Suprapubic skin (tissue), 4 donors: ENCODE data around the gene PRCC. TPM values are rescaled to one million over a fixed set of nuclear protein-coding genes. Genes with fewer than 3 reads are reported as not detected.

ENCODE experiments used
- DNase-seq, 2 donors: peaks; one replicate each; pipeline ENCODE4 v3.0.0-alpha.2; 2019; ENCODE audit warnings: low spot score in 2 of 2
- H3K27ac ChIP-seq: fragments of 200-600 bp; sonication (generic); one replicate; pipeline ENCODE4 v1.5.1; 2019
- H3K27me3 ChIP-seq: fragments of 200-600 bp; sonication (generic); one replicate; pipeline ENCODE4 v1.5.1; 2019
- H3K36me3 ChIP-seq: fragments of 200-600 bp; sonication (generic); one replicate; pipeline ENCODE4 v1.5.1; 2019
- H3K4me1 ChIP-seq: fragments of 200-600 bp; sonication (generic); one replicate; pipeline ENCODE4 v1.5.1; 2019
- H3K4me3 ChIP-seq: fragments of 200-600 bp; sonication (generic); one replicate; pipeline ENCODE4 v1.5.1; 2019; ENCODE audit warnings: mild to moderate bottlenecking
- H3K9me3 ChIP-seq: fragments of 200-600 bp; sonication (generic); one replicate; pipeline ENCODE4 v1.5.1; 2019
- CTCF ChIP-seq, 2 donors: fragments of 200-600 bp in 1 of 2; fragments of 450-650 bp in 1 of 2; sonication (generic) in 1 of 2; IDR thresholded peaks; one replicate each; pipeline ENCODE4 v1.5.1; 2016 to 2019; ENCODE audit warnings: antibody characterized with exemption in 2 of 2, mild to moderate bottlenecking in 1 of 2, moderate library complexity in 1 of 2
- EP300 ChIP-seq: sonication (generic); formaldehyde crosslinking; IDR thresholded peaks from one replicate; pipeline ENCODE4 v1.6.1; 2017; ENCODE audit warnings: antibody characterized with exemption
- POLR2A ChIP-seq, 2 donors: fragments of 450-650 bp; IDR thresholded peaks; one replicate each; pipeline ENCODE4 v1.6.1; 2017; ENCODE audit warnings: antibody characterized with exemption in 2 of 2, mild to moderate bottlenecking in 2 of 2, moderate library complexity in 2 of 2
- POLR2AphosphoS5 ChIP-seq, 3 donors: sonication (generic); formaldehyde crosslinking; IDR thresholded peaks; one replicate each; pipeline ENCODE4 v1.6.1; 2017; ENCODE audit warnings: antibody characterized with exemption in 3 of 3
- WGBS: methylation state at CpG from one replicate; pipeline ENCODE4 v1.1.5; 2018; 5-methylcytosine and 5-hydroxymethylcytosine counted together
- total RNA-seq, 4 donors: library from RNA; depleted of rRNA; stranded (reverse); fragments of >200 nt; gene quantifications; one replicate each; pipeline ENCODE4 v1.1.0, GENCODE V29; 2016

Gene PRCC
- total RNA-seq, 4 donors from 2014 or later, result 39.1 to 50.1 (median 43.3) TPM

DNA sequence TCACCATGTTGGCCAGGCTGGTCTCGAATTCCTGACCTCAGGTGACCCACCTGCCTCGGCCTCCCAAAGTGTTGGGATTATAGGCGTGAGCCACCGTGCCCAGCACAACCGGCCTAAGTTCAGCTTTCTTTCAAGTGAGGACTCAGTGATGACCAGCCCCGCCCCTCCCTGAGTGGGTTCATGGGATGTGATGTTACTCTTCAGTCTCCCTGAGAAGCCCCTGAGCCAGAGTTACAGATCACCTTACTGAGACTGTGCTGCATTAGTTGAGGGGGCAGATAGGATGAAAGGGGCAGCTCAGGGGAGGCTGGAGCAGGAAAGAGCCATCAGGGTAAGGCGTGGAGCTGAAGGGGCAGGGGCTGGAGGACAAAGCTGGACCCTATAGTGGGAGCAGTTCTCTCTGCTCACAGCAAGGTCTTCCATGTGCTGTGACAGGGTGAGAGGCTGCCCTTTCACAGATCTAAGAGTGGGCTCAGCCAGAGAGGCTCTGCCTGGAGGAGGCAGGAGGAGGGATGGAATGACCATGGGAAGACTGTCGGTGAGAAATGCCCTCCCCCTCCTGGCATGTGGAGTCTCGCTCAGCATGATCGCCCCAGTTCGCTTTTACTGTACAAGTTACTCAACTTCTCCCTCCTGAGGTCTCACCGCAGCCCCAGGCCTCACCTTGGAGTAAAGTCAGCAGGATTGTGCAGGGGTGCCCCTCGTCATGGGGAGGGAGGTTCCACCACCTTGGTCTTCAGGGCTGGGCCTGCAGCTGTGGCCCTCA, 35.9 kb downstream of the PRCC start:
- no peak overlapping the region for H3K4me3 ChIP-seq
- 90% methylated on average over 9 of the region's 13 CpGs for WGBS
- no peak overlapping the region for H3K27ac ChIP-seq
- DNase-seq, result no peak
- no peak for TF ChIP-seq EP300
- peaks cover 26% of the 10 kb centered on the region for H3K4me1 ChIP-seq
- no peaks in the 10 kb centered on the region for H3K27me3 ChIP-seq
- H3K9me3 ChIP-seq, result no peaks in the 10 kb centered on the region
- H3K36me3 ChIP-seq, result peaks cover 36% of the 10 kb centered on the region

GRCh38 chr1:156804026-156804425, 36.7 kb downstream of the PRCC start:
- no peaks in the 10 kb centered on the region for H3K27me3 ChIP-seq
- DNase-seq, result no peak
- peaks cover 26% of the 10 kb centered on the region for H3K4me1 ChIP-seq
- TF ChIP-seq POLR2AphosphoS5 (IDR thresholded peaks at IDR 0.05) (no peak), EP300 (no peak), POLR2A (IDR thresholded peaks at IDR 0.05) (no peak), CTCF (IDR thresholded peaks at IDR 0.05) (no peak)
- WGBS, result 73% methylated on average over 3 of the region's 3 CpGs
- H3K27ac ChIP-seq, result no peak overlapping the region
- H3K9me3 ChIP-seq, result no peaks in the 10 kb centered on the region
- peaks cover 29% of the 10 kb centered on the region for H3K36me3 ChIP-seq
- no peak overlapping the region for H3K4me3 ChIP-seq

GRCh38 chr1:156804572-156805243, 37.4 kb downstream of the PRCC start:
- H3K27ac ChIP-seq, result no peak overlapping the region
- TF ChIP-seq POLR2A (IDR thresholded peaks at IDR 0.05), result no peak
- TF ChIP-seq EP300, result no peak
- no peak for TF ChIP-seq CTCF (IDR thresholded peaks at IDR 0.05)
- TF ChIP-seq POLR2AphosphoS5 (IDR thresholded peaks at IDR 0.05), result no peak
- WGBS, result 74% methylated on average over 6 of the region's 6 CpGs
- DNase-seq, result no peak
- peaks cover 23% of the 10 kb centered on the region for H3K36me3 ChIP-seq
- H3K4me3 ChIP-seq, result no peak overlapping the region
- no peaks in the 10 kb centered on the region for H3K27me3 ChIP-seq
- peaks cover 26% of the 10 kb centered on the region for H3K4me1 ChIP-seq
- H3K9me3 ChIP-seq, result no peaks in the 10 kb centered on the region

- Histone ChIP-seq H3K4me1 (peaks cover 26% of the 10 kb centered on the region), H3K9me3 (no peaks in the 10 kb centered on the region), H3K27ac (no peak overlapping the region), H3K27me3 (no peaks in the 10 kb centered on the region), H3K36me3 (peaks cover 11% of the 10 kb centered on the region), H3K4me3 (no peak overlapping the region)
- WGBS, result 47% methylated on average over 3 of the region's 3 CpGs
- DNase-seq, result no peak
- no peak for TF ChIP-seq POLR2A (IDR thresholded peaks at IDR 0.05)
- no peak for TF ChIP-seq CTCF (IDR thresholded peaks at IDR 0.05)
- no peak for TF ChIP-seq POLR2AphosphoS5 (IDR thresholded peaks at IDR 0.05)
- TF ChIP-seq EP300, result no peak
Measured at GRCh38 chr1:156805766-156806511, 38.6 kb downstream of the PRCC start.

DNA sequence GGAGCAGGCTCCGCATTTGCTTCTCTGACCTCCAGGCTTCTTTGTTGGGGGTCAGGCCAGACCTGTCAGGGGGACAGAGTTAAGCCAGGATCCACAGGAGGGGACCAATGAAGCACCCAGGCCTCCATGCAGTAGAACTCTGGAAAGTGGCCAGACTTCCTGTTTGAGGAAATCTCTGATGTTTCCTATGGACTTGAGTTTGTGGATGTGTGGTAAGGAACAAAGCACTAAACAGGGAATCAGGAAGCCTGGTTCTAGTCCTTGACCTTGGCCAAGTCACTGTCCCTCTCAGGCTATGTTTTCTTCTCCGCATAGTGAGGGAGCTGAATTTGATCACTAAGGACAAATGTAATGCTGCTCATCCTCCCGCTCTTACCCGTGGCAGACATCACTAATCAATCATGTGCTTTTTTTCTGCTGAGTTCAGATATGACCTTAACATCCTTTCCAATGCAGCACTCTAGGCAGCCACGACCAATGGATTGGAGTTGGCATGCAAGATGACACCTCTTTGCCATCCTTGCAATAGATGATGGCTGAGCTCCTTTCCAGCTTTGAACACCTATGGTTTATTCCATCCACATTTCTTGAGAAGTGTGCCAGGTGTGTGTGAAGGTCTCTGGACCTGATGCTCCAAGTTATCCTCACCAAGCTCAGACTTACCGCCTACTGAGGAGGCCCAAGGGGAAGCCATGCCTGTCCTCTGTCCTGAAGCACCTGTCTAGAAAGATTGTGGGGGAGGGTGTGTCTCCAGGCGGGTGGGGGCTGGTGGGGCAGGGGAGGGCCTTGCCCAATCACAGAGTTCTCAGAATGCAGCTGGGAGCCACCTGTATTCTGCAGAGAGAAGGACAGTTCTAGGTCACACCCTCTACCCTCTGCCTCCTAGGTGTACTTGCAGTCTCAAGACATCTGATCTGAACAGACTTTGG, 39.4 kb downstream of the PRCC start:
- Histone ChIP-seq H3K27ac (no peak overlapping the region), H3K4me1 (peaks cover 26% of the 10 kb centered on the region), H3K36me3 (peaks cover 2% of the 10 kb centered on the region), H3K27me3 (no peaks in the 10 kb centered on the region), H3K4me3 (no peak overlapping the region), H3K9me3 (no peaks in the 10 kb centered on the region)
- WGBS, result 77% methylated on average over 7 of the region's 7 CpGs
- TF ChIP-seq POLR2AphosphoS5 (IDR thresholded peaks at IDR 0.05), result no peak
- no peak for TF ChIP-seq EP300
- no peak for TF ChIP-seq POLR2A (IDR thresholded peaks at IDR 0.05)
- no peak for TF ChIP-seq CTCF (IDR thresholded peaks at IDR 0.05)
- DNase-seq, result peak in 1 of 2 donors; percentile 12
